Neural progenitor cell (in vitro differentiated cells): ENCODE results near the gene MITF.

ENCODE experiments used
- CTCF ChIP-seq: fragments of 200-600 bp; sonication (generic); IDR thresholded peaks from 2 replicates; pipeline ENCODE4 v1.5.1; 2017; ENCODE audit warnings: antibody characterized with exemption, mild to moderate bottlenecking
- EZH2phosphoT487 ChIP-seq: fragments of 200-600 bp; sonication (generic); IDR thresholded peaks from 2 replicates; pipeline ENCODE4 v1.6.1; 2017; ENCODE audit warnings: antibody characterized with exemption

- no peak for TF ChIP-seq CTCF
- no peak for TF ChIP-seq EZH2phosphoT487
Observed at GRCh38 chr3:69941439-69942176, 202.3 kb downstream of the MITF start.
